Muscle layer of colon (tissue), 2 donors: ENCODE data around the gene TOLLIP.

Experiments
- H3K27ac ChIP-seq: one replicate; pipeline ENCODE4 v1.7.0; 2013; ENCODE audit warnings: low read depth, mild to moderate bottlenecking, low read length, moderate library complexity
- H3K27me3 ChIP-seq, 2 donors: one replicate each; pipeline ENCODE4 v1.7.0; 2013; ENCODE audit warnings: low read length in 2 of 2, mild to moderate bottlenecking in 2 of 2; ENCODE audit not compliant: insufficient read depth in 2 of 2, control insufficient read depth in 1 of 2
- H3K36me3 ChIP-seq: one replicate; pipeline ENCODE4 v1.7.0; 2013; ENCODE audit warnings: mild to moderate bottlenecking, low read length; ENCODE audit not compliant: insufficient read depth
- H3K4me1 ChIP-seq: one replicate; pipeline ENCODE4 v1.7.0; 2013; ENCODE audit warnings: mild to moderate bottlenecking, low read length; ENCODE audit not compliant: insufficient read depth
- H3K4me3 ChIP-seq, 2 donors: one replicate each; pipeline ENCODE4 v1.7.0; 2013; ENCODE audit warnings: low read length in 2 of 2, low read depth in 1 of 2, mild to moderate bottlenecking in 1 of 2, moderate library complexity in 1 of 2
- H3K9ac ChIP-seq: one replicate; pipeline ENCODE4 v1.7.0; 2013; ENCODE audit warnings: low read length
- H3K9me3 ChIP-seq: one replicate; pipeline ENCODE4 v1.7.0; 2013; ENCODE audit warnings: mild to moderate bottlenecking, low read length
- donor health status: abdominal sarcoma.
- donor health status: Adenocarcinoma of cecum.

The TOLLIP gene

GRCh38 chr11:1234054-1234720 lies 75.2 kb downstream of the TOLLIP start:
- Histone ChIP-seq H3K4me3 (no peak overlapping the region), H3K9me3 (no peaks in the 10 kb centered on the region), H3K27ac (no peak overlapping the region), H3K27me3 (peaks cover 0 to 15% of the 10 kb centered on the region in 2 donors), H3K4me1 (no peaks in the 10 kb centered on the region), H3K9ac (no peak overlapping the region), H3K36me3 (no peaks in the 10 kb centered on the region)

- Histone ChIP-seq H3K27ac (no peak overlapping the region), H3K9ac (no peak overlapping the region), H3K27me3 (peaks cover 0 to 18% of the 10 kb centered on the region in 2 donors), H3K36me3 (no peaks in the 10 kb centered on the region), H3K4me3 (no peak overlapping the region), H3K4me1 (no peaks in the 10 kb centered on the region), H3K9me3 (no peaks in the 10 kb centered on the region)
Measured at GRCh38 chr11:1233351-1234053, 75.9 kb downstream of the TOLLIP start.

GRCh38 chr11:1232883-1233321 lies 76.5 kb downstream of the TOLLIP start:
- no peaks in the 10 kb centered on the region for H3K36me3 ChIP-seq
- no peak overlapping the region for H3K27ac ChIP-seq
- no peak overlapping the region for H3K9ac ChIP-seq
- H3K9me3 ChIP-seq, result no peaks in the 10 kb centered on the region
- H3K4me1 ChIP-seq, result no peaks in the 10 kb centered on the region
- H3K4me3 ChIP-seq, result no peak overlapping the region
- peaks cover 0 to 18% of the 10 kb centered on the region in 2 donors for H3K27me3 ChIP-seq

GRCh38 chr11:1232021-1232882 lies 77.2 kb downstream of the TOLLIP start:
- H3K4me3 ChIP-seq, result no peak overlapping the region
- peaks cover 0 to 22% of the 10 kb centered on the region in 2 donors for H3K27me3 ChIP-seq
- H3K4me1 ChIP-seq, result no peaks in the 10 kb centered on the region
- no peak overlapping the region for H3K27ac ChIP-seq
- no peak overlapping the region for H3K9ac ChIP-seq
- no peaks in the 10 kb centered on the region for H3K36me3 ChIP-seq
- no peaks in the 10 kb centered on the region for H3K9me3 ChIP-seq

- Histone ChIP-seq H3K4me3 (no peak overlapping the region), H3K9ac (no peak overlapping the region), H3K27ac (no peak overlapping the region), H3K27me3 (peaks cover 0 to 26% of the 10 kb centered on the region in 2 donors), H3K4me1 (no peaks in the 10 kb centered on the region), H3K9me3 (no peaks in the 10 kb centered on the region), H3K36me3 (no peaks in the 10 kb centered on the region)
Measured at GRCh38 chr11:1231396-1232020, 77.9 kb downstream of the TOLLIP start.

- no peak overlapping the region for H3K27ac ChIP-seq
- no peaks in the 10 kb centered on the region for H3K4me1 ChIP-seq
- H3K4me3 ChIP-seq, result no peak overlapping the region
- H3K9me3 ChIP-seq, result no peaks in the 10 kb centered on the region
- H3K27me3 ChIP-seq, result peaks cover 0 to 26% of the 10 kb centered on the region in 2 donors
- H3K9ac ChIP-seq, result no peak overlapping the region
- no peaks in the 10 kb centered on the region for H3K36me3 ChIP-seq
Measured at GRCh38 chr11:1230456-1231395, 78.7 kb downstream of the TOLLIP start.

GRCh38 chr11:1230121-1230455 lies 79.3 kb downstream of the TOLLIP start:
- peaks cover 0 to 26% of the 10 kb centered on the region in 2 donors for H3K27me3 ChIP-seq
- H3K36me3 ChIP-seq, result no peaks in the 10 kb centered on the region
- H3K4me1 ChIP-seq, result no peaks in the 10 kb centered on the region
- no peak overlapping the region for H3K4me3 ChIP-seq
- no peaks in the 10 kb centered on the region for H3K9me3 ChIP-seq
- H3K27ac ChIP-seq, result no peak overlapping the region
- H3K9ac ChIP-seq, result no peak overlapping the region

- Histone ChIP-seq H3K9me3 (no peaks in the 10 kb centered on the region), H3K4me1 (no peaks in the 10 kb centered on the region), H3K27me3 (peaks cover 0 to 26% of the 10 kb centered on the region in 2 donors), H3K9ac (no peak overlapping the region), H3K4me3 (no peak overlapping the region), H3K27ac (no peak overlapping the region), H3K36me3 (no peaks in the 10 kb centered on the region)
Measured at GRCh38 chr11:1229471-1230120, 79.8 kb downstream of the TOLLIP start.

GRCh38 chr11:1228921-1229451 lies 80.4 kb downstream of the TOLLIP start:
- Histone ChIP-seq H3K4me1 (no peaks in the 10 kb centered on the region), H3K27ac (no peak overlapping the region), H3K27me3 (peaks cover 0 to 28% of the 10 kb centered on the region in 2 donors)

More at GRCh38 chr11:1228921-1229451, 80.4 kb downstream of the TOLLIP start:
- no peak overlapping the region for H3K4me3 ChIP-seq
- H3K36me3 ChIP-seq, result no peaks in the 10 kb centered on the region
- H3K9ac ChIP-seq, result no peak overlapping the region
- no peaks in the 10 kb centered on the region for H3K9me3 ChIP-seq
